Endothelial cell of umbilical vein (primary cell): ENCODE data around the gene CYP2C18.

Source experiments
- CTCF ChIP-seq, 2 donors: IDR thresholded peaks; 1 replicate in 1 of 2; 2 replicates in 1 of 2; pipeline ENCODE4 v1.5.1; 2011; ENCODE audit warnings: low read length in 2 of 2, mild to moderate bottlenecking in 2 of 2, moderate library complexity in 2 of 2, control low read depth in 1 of 2, inconsistent platforms in 1 of 2, low read depth in 1 of 2; ENCODE audit not compliant: insufficient read depth in 1 of 2; ENCODE audit errors: extremely low read depth in 1 of 2
- MAX ChIP-seq: IDR thresholded peaks from 2 replicates; pipeline ENCODE4 v1.6.1; 2011; ENCODE audit not compliant: insufficient read depth, insufficient read length
- POLR2AphosphoS5 ChIP-seq: IDR thresholded peaks from 2 replicates; pipeline ENCODE4 v1.6.1; 2012; ENCODE audit warnings: low read depth, mild to moderate bottlenecking, control low read depth, low read length, moderate library complexity; ENCODE audit not compliant: insufficient read depth

- no peak for TF ChIP-seq MAX
- TF ChIP-seq POLR2AphosphoS5: no peak
- TF ChIP-seq CTCF (IDR thresholded peaks at IDR 0.05; ENCODE audit: extremely low read depth in 1 of 2, insufficient read depth in 1 of 2, low read depth in 1 of 2, low read length in 2 of 2): no peak
Observed at GRCh38 chr10:94710578-94710977, 27.0 kb downstream of the CYP2C18 start.
